Fibroblast of villous mesenchyme (primary cell): ENCODE measurements around the gene NRARP. TPM values are rescaled to one million over a fixed set of nuclear protein-coding genes. Genes with fewer than 3 reads are reported as not detected.

Experiments
- DNase-seq: peaks from one replicate; pipeline ENCODE4 v3.0.0-alpha.2; 2010; ENCODE audit warnings: low read depth
- H3K4me3 ChIP-seq: 2 replicates; pipeline ENCODE4 v1.5.1; 2011; ENCODE audit warnings: low read depth, mild to moderate bottlenecking, low read length
- CTCF ChIP-seq: IDR thresholded peaks from 2 replicates; pipeline ENCODE4 v1.5.1; 2012; ENCODE audit warnings: low read depth, mild to moderate bottlenecking, low read length; ENCODE audit not compliant: insufficient read depth
- total RNA-seq: library from RNA; depleted of rRNA; stranded (reverse); fragments of >200 nt; gene quantifications from 2 replicates; pipeline ENCODE4 v1.2.3, GENCODE V29; 2012

Gene NRARP
- total RNA-seq, 1 donor = under 0.01 TPM

- DNase-seq = no peak
- TF ChIP-seq CTCF = no peak
- H3K4me3 ChIP-seq = no peak overlapping the region
Observed at GRCh38 chr9:137252555-137253506, 49.2 kb downstream of the NRARP start.

GRCh38 chr9:137251490-137252268 lies 50.4 kb downstream of the NRARP start:
- no peak for TF ChIP-seq CTCF
- no peak for DNase-seq

GRCh38 chr9:137251194-137251461 lies 50.9 kb downstream of the NRARP start, which contains the start of gene STPG3:
TSS of gene STPG3 (plus strand) at chr9:137251286. CDS start at chr9:137251287, 1 bp downstream.
- no peak within 1 kb of the TSS for H3K4me3 ChIP-seq
- no peak for DNase-seq
- no peak for TF ChIP-seq CTCF

More at GRCh38 chr9:137251490-137252268, 50.4 kb downstream of the NRARP start:
- H3K4me3 ChIP-seq = no peak overlapping the region

- TF ChIP-seq CTCF = no peak
- H3K4me3 ChIP-seq = no peak overlapping the region
- DNase-seq = no peak
Observed at GRCh38 chr9:137250329-137251193, 51.5 kb downstream of the NRARP start.

Other genes starting within 250 kb of the NRARP start
- gene ENTPD2, start 248.2 kb downstream of the NRARP start, total RNA-seq = not detected in 2 replicates
- 5.2 TPM in 2 replicates for gene SAPCD2, start 231.7 kb downstream of the NRARP start, total RNA-seq
- gene UAP1L1, start 224.8 kb downstream of the NRARP start, total RNA-seq = 16.0 and 31.2 TPM in 2 replicates
- gene MAN1B1, start 215.3 kb downstream of the NRARP start, total RNA-seq = 65.6 and 65.7 TPM in 2 replicates
- 41.5 and 44.8 TPM in 2 replicates for gene DPP7, start 187.5 kb downstream of the NRARP start, total RNA-seq
- under 0.01 TPM in 1 of 2 replicates, not detected in the other for gene GRIN1, start 163.1 kb downstream of the NRARP start, total RNA-seq
- gene LRRC26, start 132.2 kb downstream of the NRARP start, total RNA-seq = not detected in 2 replicates
- gene TMEM210, start 130.2 kb downstream of the NRARP start, total RNA-seq = not detected in 2 replicates
- gene ANAPC2, start 113.7 kb downstream of the NRARP start, total RNA-seq = 22.9 and 24.8 TPM in 2 replicates
- 58.7 and 81.5 TPM in 2 replicates for gene SSNA1, start 113.6 kb downstream of the NRARP start, total RNA-seq
- gene TPRN, start 101.5 kb downstream of the NRARP start, total RNA-seq = 6.9 and 8.1 TPM in 2 replicates
- 33.2 and 40.2 TPM in 2 replicates for gene TMEM203, start 96.6 kb downstream of the NRARP start, total RNA-seq
- gene NDOR1, start 96.6 kb downstream of the NRARP start, total RNA-seq = 7.8 and 11.0 TPM in 2 replicates
- under 0.01 TPM in 1 of 2 replicates, not detected in the other for gene RNF208, start 80.0 kb downstream of the NRARP start, total RNA-seq
- under 0.01 and 0.64 TPM in 2 replicates for gene CYSRT1, start 77.1 kb downstream of the NRARP start, total RNA-seq
- gene RNF224, start 74.8 kb downstream of the NRARP start, total RNA-seq = not detected in 2 replicates
- gene SLC34A3, start 71.4 kb downstream of the NRARP start, total RNA-seq = under 0.01 TPM in 1 of 2 replicates, not detected in the other
- 151 and 218 TPM in 2 replicates for gene TUBB4B, start 61.0 kb downstream of the NRARP start, total RNA-seq
- gene STPG3, start 51.0 kb downstream of the NRARP start, total RNA-seq = not detected in 2 replicates
- 47.1 and 48.6 TPM in 2 replicates for gene NELFB, start 46.9 kb downstream of the NRARP start, total RNA-seq
- gene TOR4A, start 24.5 kb downstream of the NRARP start, total RNA-seq = 39.3 and 42.3 TPM in 2 replicates
- 7.3 and 8.1 TPM in 2 replicates for gene EXD3, start 120.9 kb upstream of the NRARP start, total RNA-seq
- 0.32 TPM in 1 of 2 replicates, not detected in the other for gene NOXA1, start 121.1 kb upstream of the NRARP start, total RNA-seq
- gene ENTPD8, start 139.1 kb upstream of the NRARP start, total RNA-seq = under 0.01 TPM in 1 of 2 replicates, not detected in the other
- 22.0 and 22.9 TPM in 2 replicates for gene NSMF, start 157.1 kb upstream of the NRARP start, total RNA-seq
- gene PNPLA7, start 248.1 kb upstream of the NRARP start, total RNA-seq = 0.64 and 1.3 TPM in 2 replicates
- 41.5 and 58.0 TPM in 2 replicates for gene MRPL41, start 249.6 kb upstream of the NRARP start, total RNA-seq